T-helper 1 cell treated with Interleukin-12 subunit alpha and Interleukin-12 subunit beta and Interleukin-4 antibody, amounts not matched to agents 30 ng/mL and 1 ng/mL, for 36 hours (primary cell): ENCODE measurements around the gene ARSG. TPM values are rescaled to one million over a fixed set of nuclear protein-coding genes. Genes with fewer than 3 reads are reported as not detected.
"Not testable (repeated sequence)": the region's sequence is repeated elsewhere in the genome, so short reads cannot be mapped to it uniquely, and the experiment has no call there.

Experiments used
- intact Hi-C: fragments of 100-400 bp; cut with micrococcal nuclease; formaldehyde crosslinking; loops from one replicate; pipeline ENCODE4 v1.15.1; 2024
- total RNA-seq: library from RNA; stranded (reverse); gene quantifications from 2 replicates; pipeline ENCODE4 v1.2.3, GENCODE V29; 2022

The ARSG gene
- total RNA-seq, 1 donor from 2014 or later: 7.4 TPM

- intact Hi-C loops: no loop called here
Observed at GRCh38 chr17:68302066-68302564, 10.8 kb downstream of the ARSG start.

- intact Hi-C loops: no loop called here
Observed at GRCh38 chr17:68302666-68303065, 11.4 kb downstream of the ARSG start.

- intact Hi-C loops: loop anchor here (1.0 kb wide), 1 partner anchor 10 kb away; no protein-coding TSS in a partner anchor
Observed at GRCh38 chr17:68304706-68305105, 13.4 kb downstream of the ARSG start.

GRCh38 chr17:68305142-68305541 is 13.8 kb downstream of the ARSG start:
- intact Hi-C loops: no loop called here

- intact Hi-C loops: no loop called here
Observed at GRCh38 chr17:68306819-68307218, 15.5 kb downstream of the ARSG start.

GRCh38 chr17:68307443-68307842 is 16.1 kb downstream of the ARSG start:
- intact Hi-C loops: no loop called here

- intact Hi-C loops: not testable (repeated sequence)
Observed at GRCh38 chr17:68308486-68308885, 17.2 kb downstream of the ARSG start.

- intact Hi-C loops: not testable (repeated sequence)
Observed at GRCh38 chr17:68309066-68309670, 17.9 kb downstream of the ARSG start.

GRCh38 chr17:68310152-68310551 is 18.9 kb downstream of the ARSG start:
- intact Hi-C loops: loop anchor here (1.0 kb wide), 1 partner anchor 36 kb away; no protein-coding TSS in a partner anchor

- intact Hi-C loops: no loop called here
Observed at GRCh38 chr17:68314916-68315535, 23.7 kb downstream of the ARSG start.

GRCh38 chr17:68315930-68316329 is 24.6 kb downstream of the ARSG start:
- intact Hi-C loops: no loop called here

- intact Hi-C loops: no loop called here
Observed at GRCh38 chr17:68317458-68317857, 26.2 kb downstream of the ARSG start.

GRCh38 chr17:68318103-68318991 is 27.1 kb downstream of the ARSG start:
- intact Hi-C loops: no loop called here

- intact Hi-C loops: no loop called here
Observed at GRCh38 chr17:68319410-68320162, 28.3 kb downstream of the ARSG start.

- intact Hi-C loops: no loop called here
Observed at GRCh38 chr17:68320311-68320865, 29.1 kb downstream of the ARSG start.

GRCh38 chr17:68320943-68321555 is 29.8 kb downstream of the ARSG start:
- intact Hi-C loops: no loop called here

GRCh38 chr17:68321556-68321954 is 30.3 kb downstream of the ARSG start:
- intact Hi-C loops: no loop called here

GRCh38 chr17:68322630-68323029 is 31.3 kb downstream of the ARSG start:
- intact Hi-C loops: no loop called here

- intact Hi-C loops: no loop called here
Observed at GRCh38 chr17:68324114-68324513, 32.8 kb downstream of the ARSG start.

GRCh38 chr17:68324654-68325336 is 33.5 kb downstream of the ARSG start:
- intact Hi-C loops: no loop called here
